GM19395 (cell line): Measurements from ENCODE around the gene IP6K3.

Source experiments
- ATAC-seq: cut with Tn5 transposase; IDR thresholded peaks from one replicate; pipeline ENCODE4 v1.9.1; 2021; ENCODE audit warnings: mild to moderate bottlenecking, moderate library complexity; ENCODE audit not compliant: unreplicated experiment

IP6K3 gene

DNA sequence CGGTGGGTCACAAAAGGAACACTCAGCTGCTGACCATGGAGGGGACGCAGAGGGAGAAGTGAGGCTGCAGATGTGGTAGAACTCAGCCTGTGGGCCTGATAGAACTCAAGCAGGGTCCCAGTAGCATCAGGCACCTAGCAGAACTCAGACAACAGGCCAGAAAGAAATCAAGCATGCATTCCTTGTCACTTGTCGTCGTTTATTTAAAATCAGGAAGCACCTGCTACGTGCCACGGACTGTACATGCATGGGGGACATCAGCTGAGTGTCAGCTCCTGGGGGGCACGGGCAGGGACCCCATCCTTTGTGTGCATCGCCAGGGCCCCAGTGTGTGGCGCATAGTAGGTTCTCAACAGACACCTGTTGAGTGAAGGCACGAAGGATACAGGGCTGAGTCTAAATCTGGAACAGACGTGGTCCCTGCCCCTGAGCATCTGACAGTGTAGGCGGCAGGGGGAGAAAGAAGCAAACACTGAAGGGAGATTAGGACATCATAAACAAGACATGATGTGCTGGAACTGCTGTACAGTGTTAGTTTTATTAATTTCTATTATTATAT is 67.7 kb downstream of the IP6K3 start:
- ATAC-seq, result no peak

- no peak for ATAC-seq
Measured at GRCh38 chr6:33678233-33678931, 68.3 kb downstream of the IP6K3 start.

GRCh38 chr6:33677689-33678088 is 69.0 kb downstream of the IP6K3 start:
- ATAC-seq, result no peak

- ATAC-seq, result no peak
Measured at GRCh38 chr6:33677143-33677660, 69.5 kb downstream of the IP6K3 start.

DNA sequence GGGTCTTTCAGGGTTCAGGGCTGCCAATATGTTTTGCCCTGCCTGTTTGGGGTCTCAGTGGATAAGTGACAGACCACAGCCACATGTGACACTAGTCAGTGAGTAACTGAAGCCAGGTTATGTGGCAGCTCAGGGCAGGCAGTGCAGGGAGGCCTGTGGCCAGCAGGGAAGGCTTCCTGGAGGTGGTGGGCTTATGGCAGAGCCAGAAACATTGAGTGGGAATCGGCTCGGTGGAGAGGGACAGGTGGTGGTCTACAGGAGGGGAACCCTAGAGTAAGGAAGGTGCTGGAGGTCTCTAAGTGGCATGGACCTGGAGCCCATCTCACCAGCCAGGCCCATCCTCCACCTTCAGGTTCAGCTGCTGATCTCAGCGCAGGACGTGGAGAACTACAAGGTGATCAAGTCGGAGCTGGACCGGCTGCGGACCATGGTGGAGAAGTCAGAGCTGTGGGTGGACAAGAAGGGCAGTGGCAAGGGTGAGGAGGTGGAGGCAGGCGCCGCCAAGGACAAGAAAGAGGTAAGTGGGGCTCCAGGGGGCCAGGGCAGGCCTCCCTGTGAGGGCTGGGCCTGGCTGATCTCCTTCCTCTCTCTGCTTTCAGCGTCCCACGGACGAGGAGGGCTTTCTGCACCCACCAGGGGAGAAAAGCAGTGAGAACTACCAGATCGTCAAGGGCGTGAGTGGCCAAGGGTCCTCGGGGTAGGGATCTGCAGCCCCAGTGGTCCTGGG is 70.1 kb downstream of the IP6K3 start:
- no peak for ATAC-seq

DNA sequence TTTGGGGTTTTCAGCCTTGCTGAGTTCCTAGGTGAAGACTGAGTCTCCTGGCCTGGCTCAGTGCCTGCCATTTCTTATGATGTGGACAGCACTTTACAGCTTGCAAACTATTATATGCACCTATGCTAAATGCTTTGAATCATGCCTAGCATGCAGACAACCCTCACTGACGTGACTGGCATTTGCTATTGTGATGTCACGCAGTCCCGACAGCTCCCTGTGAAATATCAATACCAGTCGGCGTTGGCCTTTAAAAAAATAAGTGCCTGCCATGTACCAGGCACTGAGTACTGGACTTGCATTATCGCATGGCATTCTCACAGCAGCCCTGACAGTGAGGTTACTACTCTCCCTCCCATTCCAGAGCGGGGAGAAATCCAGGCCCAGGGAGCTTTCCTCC is 70.7 kb downstream of the IP6K3 start:
- no peak for ATAC-seq

DNA sequence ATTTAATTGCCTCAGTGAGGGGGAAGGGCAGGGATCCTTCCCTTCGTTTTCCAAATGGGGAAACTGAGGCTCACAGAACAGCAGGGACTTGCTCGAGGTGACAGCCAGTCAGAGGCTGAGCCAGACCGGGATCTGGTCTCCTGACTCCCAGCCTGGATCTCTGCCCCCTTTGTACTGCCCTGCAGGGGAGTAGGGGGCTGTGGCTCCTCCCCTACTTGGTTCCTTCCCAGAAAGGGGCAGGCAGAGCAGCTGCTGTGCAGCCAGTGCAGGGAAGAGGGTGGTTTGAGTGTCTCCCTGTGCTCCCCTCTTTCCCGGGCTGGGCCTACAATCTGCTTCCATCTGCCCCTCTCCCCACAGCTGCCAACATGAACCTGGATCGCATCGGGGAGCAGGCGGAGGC is 72.9 kb downstream of the IP6K3 start:
- no peak for ATAC-seq

- ATAC-seq, result no peak
Measured at GRCh38 chr6:33672808-33673207, 73.9 kb downstream of the IP6K3 start.

- ATAC-seq, result no peak
Measured at GRCh38 chr6:33671744-33672072, 75.0 kb downstream of the IP6K3 start.
